22Rv1 (cell line): ENCODE results near the gene POLD4.

ENCODE experiments used
- CTCF ChIP-seq: fragments of 450-650 bp; IDR thresholded peaks from 2 replicates; pipeline ENCODE4 v1.5.1; 2017; ENCODE audit warnings: mild to moderate bottlenecking
- ZFX ChIP-seq: fragments of 450-650 bp; IDR thresholded peaks from 2 replicates; pipeline ENCODE4 v1.6.1; 2017; ENCODE audit warnings: antibody characterized with exemption, borderline replicate concordance

GRCh38 chr11:67311556-67312082 is 41.7 kb downstream of the POLD4 start:
- TF ChIP-seq CTCF, result no peak
- no peak for TF ChIP-seq ZFX
